Rectal smooth muscle tissue (tissue), 1 donor: Measurements from ENCODE around the gene SNX12.

ENCODE experiments used
- H3K27ac ChIP-seq: one replicate; pipeline ENCODE4 v1.7.0; 2013; ENCODE audit warnings: low read depth, low read length, inconsistent platforms
- H3K27me3 ChIP-seq: one replicate; pipeline ENCODE4 v1.7.0; 2013; ENCODE audit warnings: low read length; ENCODE audit not compliant: control insufficient read depth, insufficient read depth
- H3K36me3 ChIP-seq: one replicate; pipeline ENCODE4 v1.7.0; 2013; ENCODE audit warnings: low read length; ENCODE audit not compliant: control insufficient read depth, insufficient read depth
- H3K4me1 ChIP-seq: one replicate; pipeline ENCODE4 v1.7.0; 2013; ENCODE audit warnings: low read length; ENCODE audit not compliant: control insufficient read depth, insufficient read depth
- H3K4me3 ChIP-seq: one replicate; pipeline ENCODE4 v1.7.0; 2013; ENCODE audit warnings: low read length
- H3K9ac ChIP-seq: one replicate; pipeline ENCODE4 v1.7.0; 2013; ENCODE audit warnings: low read length

SNX12 gene

DNA sequence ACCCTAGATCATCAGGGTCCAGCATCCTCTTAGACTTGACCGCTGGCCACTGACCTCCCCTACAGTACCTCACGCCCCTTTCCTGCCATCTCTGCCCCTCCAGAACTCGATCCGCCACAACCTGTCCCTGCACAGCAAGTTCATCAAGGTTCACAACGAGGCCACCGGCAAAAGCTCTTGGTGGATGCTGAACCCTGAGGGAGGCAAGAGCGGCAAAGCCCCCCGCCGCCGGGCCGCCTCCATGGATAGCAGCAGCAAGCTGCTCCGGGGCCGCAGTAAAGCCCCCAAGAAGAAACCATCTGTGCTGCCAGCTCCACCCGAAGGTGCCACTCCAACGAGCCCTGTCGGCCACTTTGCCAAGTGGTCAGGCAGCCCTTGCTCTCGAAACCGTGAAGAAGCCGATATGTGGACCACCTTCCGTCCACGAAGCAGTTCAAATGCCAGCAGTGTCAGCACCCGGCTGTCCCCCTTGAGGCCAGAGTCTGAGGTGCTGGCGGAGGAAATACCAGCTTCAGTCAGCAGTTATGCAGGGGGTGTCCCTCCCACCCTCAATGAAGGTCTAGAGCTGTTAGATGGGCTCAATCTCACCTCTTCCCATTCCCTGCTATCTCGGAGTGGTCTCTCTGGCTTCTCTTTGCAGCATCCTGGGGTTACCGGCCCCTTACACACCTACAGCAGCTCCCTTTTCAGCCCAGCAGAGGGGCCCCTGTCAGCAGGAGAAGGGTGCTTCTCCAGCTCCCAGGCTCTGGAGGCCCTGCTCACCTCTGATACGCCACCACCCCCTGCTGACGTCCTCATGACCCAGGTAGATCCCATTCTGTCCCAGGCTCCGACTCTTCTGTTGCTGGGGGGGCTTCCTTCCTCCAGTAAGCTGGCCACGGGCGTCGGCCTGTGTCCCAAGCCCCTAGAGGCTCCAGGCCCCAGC is 32.7 kb upstream of the SNX12 start:
- Histone ChIP-seq H3K4me1 (no peaks in the 10 kb centered on the region), H3K4me3 (no peak overlapping the region), H3K36me3 (no peaks in the 10 kb centered on the region), H3K27ac (no peak overlapping the region), H3K9ac (no peak overlapping the region), H3K27me3 (peaks cover 8% of the 10 kb centered on the region)

DNA sequence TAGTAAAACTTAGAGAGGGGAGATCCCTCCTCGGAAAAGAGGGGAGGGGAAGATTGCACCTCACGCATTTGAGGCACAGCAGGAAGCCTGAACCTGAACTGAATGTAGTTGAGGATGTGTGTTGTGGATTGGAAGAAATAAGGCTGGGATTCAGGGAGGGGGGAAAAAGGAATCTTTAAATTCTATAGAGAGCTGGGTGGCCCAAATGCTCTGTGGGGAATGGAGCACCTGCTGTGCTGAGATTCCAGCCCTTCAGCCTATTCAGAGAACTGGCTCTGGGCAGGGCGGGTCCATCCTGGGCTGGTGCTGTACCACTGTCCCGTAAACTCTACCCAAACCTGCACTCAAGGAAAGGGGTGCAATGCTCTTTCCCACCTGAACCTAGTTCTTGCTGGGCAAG is 31.6 kb upstream of the SNX12 start:
- peaks cover 3% of the 10 kb centered on the region for H3K4me1 ChIP-seq
- no peaks in the 10 kb centered on the region for H3K36me3 ChIP-seq
- H3K9ac ChIP-seq: no peak overlapping the region
- H3K4me3 ChIP-seq: no peak overlapping the region
- no peak overlapping the region for H3K27ac ChIP-seq
- H3K27me3 ChIP-seq: peaks cover 8% of the 10 kb centered on the region

DNA sequence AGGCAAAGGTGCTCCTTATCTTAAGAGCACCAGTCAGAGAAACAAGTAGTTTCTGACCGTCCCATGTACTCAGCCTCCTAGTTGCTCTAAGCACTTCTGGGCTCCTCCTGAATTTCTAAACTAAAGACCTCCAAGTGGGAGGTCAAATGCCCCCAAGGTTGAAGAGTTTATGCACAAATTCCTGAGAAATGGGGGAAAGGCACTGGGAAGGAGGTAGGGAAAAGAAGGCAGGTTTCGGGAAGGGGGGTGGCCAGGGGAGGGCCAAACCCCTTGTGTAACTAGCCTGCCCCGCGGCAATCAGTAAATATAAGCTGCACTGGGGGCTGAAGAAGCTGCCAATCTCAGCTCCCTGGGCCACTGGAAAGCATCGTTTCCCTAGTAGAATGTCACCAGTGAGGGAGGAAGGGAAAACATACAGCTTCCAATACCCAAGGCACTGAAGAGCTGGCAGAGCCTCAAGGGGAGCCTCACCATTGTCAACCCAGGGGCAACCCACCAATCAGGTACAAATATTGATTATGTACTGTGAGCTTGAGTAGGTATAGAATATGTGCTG is 30.9 kb upstream of the SNX12 start:
- Histone ChIP-seq H3K4me3 (no peak overlapping the region), H3K27ac (no peak overlapping the region), H3K9ac (no peak overlapping the region), H3K4me1 (peaks cover 3% of the 10 kb centered on the region), H3K27me3 (peaks cover 5% of the 10 kb centered on the region), H3K36me3 (no peaks in the 10 kb centered on the region)

DNA sequence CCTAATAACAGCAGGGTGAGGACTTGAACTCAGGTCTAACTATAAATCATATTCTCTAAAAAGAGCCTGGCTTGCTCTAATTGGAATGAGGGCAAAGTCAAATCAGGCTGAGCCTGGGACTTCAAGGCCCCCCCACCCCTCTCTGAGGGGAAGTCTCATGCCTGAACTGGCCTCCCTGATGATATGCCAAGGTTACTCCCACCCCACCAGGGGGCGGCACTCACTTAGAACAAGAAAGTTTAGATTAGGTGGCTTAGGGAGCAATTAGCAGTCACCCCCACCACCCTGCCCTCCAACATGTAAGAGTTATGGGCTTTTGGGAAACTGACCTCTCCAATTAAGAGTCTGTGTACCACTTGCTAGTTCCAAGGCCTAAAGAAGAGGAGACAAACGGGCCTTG is 30.2 kb upstream of the SNX12 start:
- Histone ChIP-seq H3K4me3 (no peak overlapping the region), H3K27me3 (peaks cover 5% of the 10 kb centered on the region), H3K27ac (no peak overlapping the region), H3K9ac (no peak overlapping the region), H3K4me1 (peaks cover 3% of the 10 kb centered on the region), H3K36me3 (no peaks in the 10 kb centered on the region)

DNA sequence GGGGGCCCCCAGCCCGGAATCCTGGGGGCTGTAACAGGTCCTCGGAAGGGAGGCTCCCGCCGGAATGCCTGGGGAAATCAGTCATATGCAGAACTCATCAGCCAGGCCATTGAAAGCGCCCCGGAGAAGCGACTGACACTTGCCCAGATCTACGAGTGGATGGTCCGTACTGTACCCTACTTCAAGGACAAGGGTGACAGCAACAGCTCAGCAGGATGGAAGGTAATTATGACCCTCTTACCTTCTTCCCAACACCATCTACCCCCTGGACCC is 28.6 kb upstream of the SNX12 start:
- Histone ChIP-seq H3K4me1 (peaks cover 3% of the 10 kb centered on the region), H3K36me3 (no peaks in the 10 kb centered on the region), H3K4me3 (peak overlapping the region; percentile 64), H3K9ac (no peak overlapping the region), H3K27ac (no peak overlapping the region), H3K27me3 (peaks cover 5% of the 10 kb centered on the region)

DNA sequence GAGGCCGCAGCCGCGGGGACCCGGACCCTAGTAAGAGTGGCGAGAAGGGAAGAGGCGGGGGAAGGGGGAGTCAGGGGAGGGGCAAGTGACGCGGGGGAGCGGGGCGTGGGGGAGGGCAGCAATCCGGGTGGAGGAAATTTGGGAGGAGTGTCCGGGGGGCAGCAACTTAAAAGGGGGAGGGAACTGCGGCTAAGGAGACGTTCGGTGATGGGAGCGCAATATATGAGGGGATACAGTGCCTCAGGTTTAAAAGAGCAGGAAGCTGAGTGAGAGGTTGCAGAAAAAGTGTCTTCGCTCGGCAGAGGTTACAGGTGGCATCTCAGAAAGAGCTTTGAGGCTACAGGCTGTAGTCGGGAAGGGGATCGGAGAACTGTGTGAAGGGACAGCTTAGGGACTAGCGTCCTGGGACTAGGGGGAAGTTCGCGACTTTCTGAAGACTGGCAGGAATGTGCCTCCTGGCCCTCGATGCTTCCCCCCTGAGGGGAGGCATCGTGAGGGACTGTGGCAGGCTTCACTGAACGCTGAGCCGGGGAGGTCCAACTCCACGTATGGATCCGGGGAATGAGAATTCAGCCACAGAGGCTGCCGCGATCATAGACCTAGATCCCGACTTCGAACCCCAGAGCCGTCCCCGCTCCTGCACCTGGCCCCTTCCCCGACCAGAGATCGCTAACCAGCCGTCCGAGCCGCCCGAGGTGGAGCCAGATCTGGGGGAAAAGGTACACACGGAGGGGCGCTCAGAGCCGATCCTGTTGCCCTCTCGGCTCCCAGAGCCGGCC is 28.0 kb upstream of the SNX12 start:
- Histone ChIP-seq H3K4me3 (peak overlapping the region; percentile 64), H3K9ac (no peak overlapping the region), H3K27me3 (peaks cover 5% of the 10 kb centered on the region), H3K27ac (peak overlapping the region; percentile 23), H3K4me1 (peaks cover 3% of the 10 kb centered on the region), H3K36me3 (no peaks in the 10 kb centered on the region)

DNA sequence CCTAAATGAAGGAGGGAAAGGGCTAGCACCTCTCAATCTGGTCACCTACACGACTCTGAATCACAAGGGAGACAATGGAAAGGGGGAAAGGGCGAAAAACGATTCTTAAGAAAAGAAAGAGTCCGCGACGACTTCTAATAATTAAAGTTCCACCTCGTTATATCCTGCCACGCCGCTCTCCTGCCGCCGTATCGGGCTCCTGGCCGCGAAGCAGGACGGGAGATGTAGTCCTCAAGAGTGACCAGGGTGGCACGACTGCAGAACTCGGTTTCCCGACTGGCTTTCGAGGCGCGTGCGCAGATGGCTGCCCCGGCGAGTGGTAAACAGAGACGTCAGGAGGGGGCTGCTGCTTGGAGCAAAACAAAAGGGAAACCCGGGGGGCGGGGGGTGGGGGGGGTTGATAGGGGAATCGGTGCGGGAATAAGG is 27.4 kb upstream of the SNX12 start, which contains the start of gene FOXO4:
FOXO4 (plus strand) TSS at position 297 of the 426 bp plus-strand sequence. CDS start 678 bp downstream, outside the sequence.
- H3K27me3 ChIP-seq: peaks cover 3% of the 10 kb centered on the region
- H3K4me1 ChIP-seq: peaks cover 3% of the 10 kb centered on the region
- H3K9ac ChIP-seq: no peak within 1 kb of the TSS
- peak within 1 kb of the TSS; percentile 64 for H3K4me3 ChIP-seq
- peak within 1 kb of the TSS; percentile 23 for H3K27ac ChIP-seq
- no peaks in the 10 kb centered on the region for H3K36me3 ChIP-seq

DNA sequence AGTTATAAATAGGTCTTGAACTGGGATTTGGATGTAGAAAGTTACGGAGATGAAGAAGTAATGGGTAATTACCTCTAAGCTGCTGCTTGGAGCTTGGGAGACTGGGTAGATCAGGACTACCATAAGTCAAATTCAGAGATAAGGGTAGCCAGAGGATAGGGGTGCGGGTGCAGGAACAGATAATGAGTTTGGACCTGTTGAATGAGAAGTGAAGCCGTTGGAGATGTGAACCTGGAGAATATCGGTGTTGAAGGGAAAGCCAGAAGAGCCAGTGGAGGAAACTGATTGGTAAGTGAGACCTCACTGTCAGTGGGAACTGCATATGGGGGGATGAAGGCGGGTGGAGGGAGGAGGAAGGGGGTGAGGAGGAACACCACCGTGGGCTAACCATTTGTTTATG is 26.9 kb upstream of the SNX12 start:
- Histone ChIP-seq H3K4me3 (peak overlapping the region; percentile 46), H3K36me3 (no peaks in the 10 kb centered on the region), H3K4me1 (peaks cover 3% of the 10 kb centered on the region), H3K27ac (no peak overlapping the region), H3K9ac (no peak overlapping the region), H3K27me3 (peaks cover 3% of the 10 kb centered on the region)

DNA sequence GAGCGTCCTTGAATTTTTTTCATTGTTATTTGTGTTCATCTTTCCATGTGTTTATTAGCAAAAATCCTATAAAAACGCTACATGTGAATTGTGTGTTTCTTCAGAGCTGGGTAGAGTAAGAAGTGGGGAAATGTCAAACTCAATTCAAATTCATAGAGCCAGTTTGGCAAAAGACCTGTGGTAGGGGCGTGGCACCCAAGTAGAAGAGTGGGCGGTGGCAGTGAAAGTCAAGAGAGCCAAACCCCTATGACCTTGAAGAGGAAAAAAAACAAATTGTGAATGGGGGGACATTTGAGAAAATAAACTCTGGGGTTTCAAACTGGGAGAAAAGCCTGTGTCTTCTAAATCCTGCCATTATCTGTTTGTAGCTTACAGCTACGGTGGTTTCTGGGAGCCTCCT is 23.1 kb upstream of the SNX12 start:
- Histone ChIP-seq H3K27ac (no peak overlapping the region), H3K9ac (no peak overlapping the region)

DNA sequence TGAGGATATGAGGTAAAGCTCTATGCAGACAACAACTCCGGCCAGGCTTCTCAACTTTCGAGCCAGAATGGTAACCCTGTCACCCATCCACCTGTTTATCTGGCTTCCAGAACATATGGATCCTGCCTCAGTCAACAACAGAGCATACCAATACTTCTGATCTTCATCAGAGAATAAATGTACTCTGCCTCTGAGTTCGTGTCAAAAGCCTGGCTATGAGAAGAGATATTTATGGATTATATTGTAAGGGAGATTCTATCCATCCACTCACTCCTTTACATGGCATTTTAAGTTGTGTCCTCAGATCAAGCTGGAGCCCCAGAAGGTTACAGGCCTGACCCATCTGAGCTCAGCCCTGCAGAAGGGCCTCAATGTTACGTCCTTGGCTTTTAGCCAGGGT is 17.8 kb upstream of the SNX12 start:
- H3K9ac ChIP-seq: no peak overlapping the region
- H3K4me3 ChIP-seq: no peak overlapping the region
- no peaks in the 10 kb centered on the region for H3K27me3 ChIP-seq
- no peaks in the 10 kb centered on the region for H3K36me3 ChIP-seq
- no peak overlapping the region for H3K27ac ChIP-seq
- H3K4me1 ChIP-seq: no peaks in the 10 kb centered on the region

More for the DNA sequence above, 23.1 kb upstream of the SNX12 start:
- H3K36me3 ChIP-seq: no peaks in the 10 kb centered on the region
- no peaks in the 10 kb centered on the region for H3K27me3 ChIP-seq
- peaks cover 3% of the 10 kb centered on the region for H3K4me1 ChIP-seq
- no peak overlapping the region for H3K4me3 ChIP-seq

DNA sequence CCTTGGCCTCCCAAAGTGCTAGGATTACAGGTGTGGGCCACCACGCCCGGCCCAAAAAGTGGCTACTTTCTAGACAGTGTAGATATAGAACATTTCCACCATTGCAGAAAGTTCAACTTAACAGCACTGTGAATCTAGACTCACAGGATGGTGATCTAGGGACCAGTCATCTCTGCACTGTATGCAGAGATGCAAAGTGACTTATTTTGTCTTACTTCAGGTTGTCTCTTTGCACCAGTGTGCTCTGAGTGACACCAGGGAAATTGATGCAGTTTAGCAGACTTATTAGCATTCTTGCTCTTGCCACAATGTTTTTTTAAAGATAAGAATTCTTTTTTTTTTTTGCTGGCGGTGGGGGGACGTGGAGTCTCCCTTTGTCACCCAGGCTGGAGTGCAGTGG is 14.7 kb upstream of the SNX12 start:
- H3K9ac ChIP-seq: no peak overlapping the region
- no peaks in the 10 kb centered on the region for H3K4me1 ChIP-seq
- H3K27ac ChIP-seq: no peak overlapping the region
- H3K36me3 ChIP-seq: no peaks in the 10 kb centered on the region
- H3K4me3 ChIP-seq: no peak overlapping the region
- no peaks in the 10 kb centered on the region for H3K27me3 ChIP-seq

DNA sequence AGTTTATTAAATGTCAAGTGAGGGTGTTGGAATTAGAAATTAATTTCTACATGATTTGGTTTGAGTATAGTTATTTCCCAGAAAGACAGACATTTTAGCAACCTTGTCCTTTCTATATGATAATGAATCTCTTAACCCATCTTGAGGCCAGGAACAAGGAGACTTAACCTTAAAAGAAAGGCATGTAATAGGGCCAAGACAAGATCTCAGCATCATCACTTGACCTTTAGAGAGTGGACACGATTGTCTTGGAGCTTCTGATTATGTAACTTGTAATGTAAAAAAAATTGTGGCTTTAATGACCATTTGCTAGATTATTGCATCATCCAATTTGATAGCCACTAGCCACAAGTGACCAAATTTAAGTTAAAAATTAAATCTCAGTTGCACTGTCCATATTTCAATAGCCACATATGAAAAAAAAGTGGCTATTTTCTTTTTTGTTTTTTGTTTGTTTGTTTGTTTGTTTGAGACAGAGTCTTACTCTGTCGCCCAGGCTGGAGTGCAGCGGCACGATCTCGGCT is 14.1 kb upstream of the SNX12 start:
- no peaks in the 10 kb centered on the region for H3K4me1 ChIP-seq
- no peak overlapping the region for H3K27ac ChIP-seq

More for the DNA sequence above, 14.1 kb upstream of the SNX12 start:
- Histone ChIP-seq H3K9ac (no peak overlapping the region), H3K36me3 (no peaks in the 10 kb centered on the region), H3K27me3 (no peaks in the 10 kb centered on the region), H3K4me3 (no peak overlapping the region)
